Gastrocnemius medialis (tissue), 4 donors: ENCODE data around the gene RETREG3.

Source experiments
- CTCF ChIP-seq, 5 experiments: fragments of 450-650 bp in 3 of 5; fragments of 200-600 bp in 2 of 5; sonication (generic) in 2 of 5; IDR thresholded peaks in 4 of 5; conservative IDR thresholded peaks in 1 of 5; 1 replicate in 4 of 5; 2 replicates in 1 of 5; pipeline ENCODE4 v1.5.1; 2016 to 2019; ENCODE audit warnings: antibody characterized with exemption in 5 of 5, mild to moderate bottlenecking in 3 of 5, moderate library complexity in 3 of 5
- POLR2A ChIP-seq, 2 donors: fragments of 450-650 bp; IDR thresholded peaks; one replicate each; pipeline ENCODE4 v1.6.1; 2017; ENCODE audit warnings: antibody characterized with exemption in 2 of 2, mild to moderate bottlenecking in 2 of 2, moderate library complexity in 2 of 2

- TF ChIP-seq CTCF (IDR thresholded peaks at IDR 0.05 in 4 of 5, conservative IDR thresholded peaks at IDR 0.05 in 1 of 5) (no peak), POLR2A (IDR thresholded peaks at IDR 0.05) (peak; percentile 72)
Observed at GRCh38 chr17:42554250-42555121, 54.7 kb downstream of the RETREG3 start.
